ENCODE data around the gene ATP13A3.

The ATP13A3 gene

GRCh38 chr3:194360568-194360967, 126.2 kb downstream of the ATP13A3 start:
- Histone ChIP-seq H3K27ac (ENCODE audit: low read length) (no peak overlapping the region), H3K4me3 (ENCODE audit: low read length in 2 of 2) (no peak overlapping the region), H3K9me3 (ENCODE audit: control insufficient read depth in 2 of 2, low read length in 2 of 2) (no peaks in the 10 kb centered on the region), H3K36me3 (ENCODE audit: control insufficient read depth in 2 of 2, insufficient read depth in 2 of 2, low read length in 2 of 2) (no peaks in the 10 kb centered on the region), H3K9ac (ENCODE audit: low read length in 2 of 2) (no peak overlapping the region), H3K4me1 (ENCODE audit: control insufficient read depth, insufficient read depth, low read length) (peaks cover 10% of the 10 kb centered on the region), H3K27me3 (ENCODE audit: control insufficient read depth in 1 of 2, insufficient read depth in 2 of 2, low read length in 2 of 2) (peaks cover 3% of the 10 kb centered on the region in 2 donors)

DNA sequence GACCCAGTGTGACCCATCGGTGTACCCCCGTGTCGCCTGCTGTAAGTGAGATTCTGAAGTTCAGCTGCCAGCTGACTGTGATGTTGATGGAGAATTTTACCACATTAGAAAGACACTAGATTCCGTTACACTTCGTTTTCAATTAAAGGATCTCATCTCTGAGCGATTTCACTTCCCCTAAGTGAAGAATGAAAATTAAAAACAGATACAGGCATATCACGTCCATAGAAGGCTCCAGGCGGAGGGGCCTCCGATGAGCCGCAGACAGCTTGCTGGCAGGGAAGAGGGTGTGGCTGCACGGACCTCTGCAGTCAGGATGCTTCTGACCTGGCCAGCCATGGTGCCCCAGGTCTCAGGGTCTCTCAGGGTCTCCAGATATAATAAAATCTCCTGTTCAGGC, 129.1 kb downstream of the ATP13A3 start:
- Histone ChIP-seq H3K27ac (ENCODE audit: low read length) (no peak overlapping the region), H3K27me3 (ENCODE audit: control insufficient read depth in 1 of 2, insufficient read depth in 2 of 2, low read length in 2 of 2) (peaks cover 3% of the 10 kb centered on the region in 2 donors), H3K36me3 (ENCODE audit: control insufficient read depth in 2 of 2, insufficient read depth in 2 of 2, low read length in 2 of 2) (no peaks in the 10 kb centered on the region), H3K9ac (ENCODE audit: low read length in 2 of 2) (no peak overlapping the region), H3K9me3 (ENCODE audit: control insufficient read depth in 2 of 2, low read length in 2 of 2) (no peaks in the 10 kb centered on the region), H3K4me3 (ENCODE audit: low read length in 2 of 2) (no peak overlapping the region), H3K4me1 (ENCODE audit: control insufficient read depth, insufficient read depth, low read length) (no peaks in the 10 kb centered on the region)

- Histone ChIP-seq H3K4me3 (ENCODE audit: low read length in 2 of 2) (no peak overlapping the region), H3K9ac (ENCODE audit: low read length in 2 of 2) (no peak overlapping the region), H3K27me3 (ENCODE audit: control insufficient read depth in 1 of 2, insufficient read depth in 2 of 2, low read length in 2 of 2) (peaks cover 0 to 3% of the 10 kb centered on the region in 2 donors), H3K27ac (ENCODE audit: low read length) (no peak overlapping the region), H3K4me1 (ENCODE audit: control insufficient read depth, insufficient read depth, low read length) (no peaks in the 10 kb centered on the region), H3K36me3 (ENCODE audit: control insufficient read depth in 2 of 2, insufficient read depth in 2 of 2, low read length in 2 of 2) (no peaks in the 10 kb centered on the region), H3K9me3 (ENCODE audit: control insufficient read depth in 2 of 2, low read length in 2 of 2) (no peaks in the 10 kb centered on the region)
Measured at GRCh38 chr3:194355379-194355778, 131.4 kb downstream of the ATP13A3 start.

GRCh38 chr3:194354315-194354714, 132.5 kb downstream of the ATP13A3 start:
- Histone ChIP-seq H3K27ac (ENCODE audit: low read length) (no peak overlapping the region), H3K9ac (ENCODE audit: low read length in 2 of 2) (no peak overlapping the region), H3K27me3 (ENCODE audit: control insufficient read depth in 1 of 2, insufficient read depth in 2 of 2, low read length in 2 of 2) (no peaks in the 10 kb centered on the region), H3K36me3 (ENCODE audit: control insufficient read depth in 2 of 2, insufficient read depth in 2 of 2, low read length in 2 of 2) (no peaks in the 10 kb centered on the region), H3K4me3 (ENCODE audit: low read length in 2 of 2) (no peak overlapping the region), H3K4me1 (ENCODE audit: control insufficient read depth, insufficient read depth, low read length) (no peaks in the 10 kb centered on the region), H3K9me3 (ENCODE audit: control insufficient read depth in 2 of 2, low read length in 2 of 2) (no peaks in the 10 kb centered on the region)

Measured in stomach smooth muscle (tissue), 2 donors.